ENCODE data around the gene NUCKS1. TPM values are rescaled to one million over a fixed set of nuclear protein-coding genes. Genes with fewer than 3 reads are reported as not detected.

NUCKS1 gene
- total RNA-seq, 4 donors from 2014 or later = 122 to 237 (median 177) TPM

DNA sequence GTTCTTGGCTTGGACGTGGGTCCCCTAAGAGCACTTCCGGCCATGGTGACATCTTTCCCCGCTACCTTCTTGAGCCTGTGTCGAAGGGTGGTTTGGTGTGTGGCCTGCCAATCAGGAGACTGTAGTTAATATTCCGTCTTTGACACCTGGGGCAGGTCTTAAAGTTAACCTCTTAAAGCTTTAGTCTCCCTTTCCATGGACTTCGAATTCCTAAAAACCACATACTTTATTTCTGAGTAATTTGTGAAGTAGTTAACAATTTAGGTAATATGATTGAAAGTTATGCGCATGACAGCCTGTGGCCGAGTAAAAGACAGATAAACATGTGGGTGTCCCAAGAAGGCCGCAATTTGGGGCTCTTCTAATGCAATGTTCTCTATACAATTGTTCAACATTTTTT lies 35.5 kb upstream of the NUCKS1 start:
- WGBS, 2 donors = 95% methylated on average over 9 of the region's 9 CpGs
- H3K27ac ChIP-seq = peak overlapping the region in 2 of 3 donors; percentile 49 to 84

DNA sequence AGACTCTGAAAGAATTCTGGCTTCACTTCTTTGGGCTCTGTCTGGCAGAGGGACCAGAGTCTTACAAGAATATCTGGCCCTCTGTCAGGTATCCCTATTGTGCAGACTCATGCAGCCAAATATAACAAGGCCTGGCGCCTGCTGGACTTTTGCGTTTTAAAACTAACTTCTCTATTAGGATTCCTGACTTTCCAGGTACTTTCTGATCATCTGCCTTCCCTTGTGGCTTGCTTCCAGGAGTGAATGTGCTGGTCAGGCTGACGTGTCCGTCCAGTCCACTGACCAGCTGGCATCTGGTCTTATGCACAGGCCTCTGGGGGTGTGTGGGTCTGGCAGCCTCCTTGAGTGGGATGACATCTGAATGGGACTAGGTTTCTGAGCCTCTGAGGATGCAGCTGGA lies 33.9 kb upstream of the NUCKS1 start:
- peak; percentile 90 to 94 for DNase-seq
- Histone ChIP-seq H3K27ac (peak overlapping the region; percentile 84 to 98 (median 88)), H3K4me1 (peaks cover 24 to 28% of the 10 kb centered on the region in 2 donors), H3K36me3 (no peaks in the 10 kb centered on the region), H3K4me3 (replicated peaks in 1 of 3) (no peak overlapping the region), H3K9me3 (no peaks in the 10 kb centered on the region), H3K27me3 (no peaks in the 10 kb centered on the region)
- intact Hi-C loops (cut with DNase I) = no loop called here
- WGBS, 2 donors = 30 to 51% methylated on average over 4 of the region's 4 CpGs
- TF ChIP-seq, protein P1, sequence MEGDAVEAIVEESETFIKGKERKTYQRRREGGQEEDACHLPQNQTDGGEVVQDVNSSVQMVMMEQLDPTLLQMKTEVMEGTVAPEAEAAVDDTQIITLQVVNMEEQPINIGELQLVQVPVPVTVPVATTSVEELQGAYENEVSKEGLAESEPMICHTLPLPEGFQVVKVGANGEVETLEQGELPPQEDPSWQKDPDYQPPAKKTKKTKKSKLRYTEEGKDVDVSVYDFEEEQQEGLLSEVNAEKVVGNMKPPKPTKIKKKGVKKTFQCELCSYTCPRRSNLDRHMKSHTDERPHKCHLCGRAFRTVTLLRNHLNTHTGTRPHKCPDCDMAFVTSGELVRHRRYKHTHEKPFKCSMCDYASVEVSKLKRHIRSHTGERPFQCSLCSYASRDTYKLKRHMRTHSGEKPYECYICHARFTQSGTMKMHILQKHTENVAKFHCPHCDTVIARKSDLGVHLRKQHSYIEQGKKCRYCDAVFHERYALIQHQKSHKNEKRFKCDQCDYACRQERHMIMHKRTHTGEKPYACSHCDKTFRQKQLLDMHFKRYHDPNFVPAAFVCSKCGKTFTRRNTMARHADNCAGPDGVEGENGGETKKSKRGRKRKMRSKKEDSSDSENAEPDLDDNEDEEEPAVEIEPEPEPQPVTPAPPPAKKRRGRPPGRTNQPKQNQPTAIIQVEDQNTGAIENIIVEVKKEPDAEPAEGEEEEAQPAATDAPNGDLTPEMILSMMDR (IDR thresholded peaks at IDR 0.05) = no peak
- TF ChIP-seq POLR2A (IDR thresholded peaks at IDR 0.05) = peak in 1 of 2 donors; percentile 47

More for the DNA sequence above, 35.5 kb upstream of the NUCKS1 start:
- H3K4me1 ChIP-seq = peaks cover 24 to 28% of the 10 kb centered on the region in 2 donors
- peaks cover 0 to 4% of the 10 kb centered on the region in 2 donors for H3K36me3 ChIP-seq
- TF ChIP-seq, protein P1 (IDR thresholded peaks at IDR 0.05) = no peak
- TF ChIP-seq POLR2A (IDR thresholded peaks at IDR 0.05) = no peak
- no peak for DNase-seq
- no peaks in the 10 kb centered on the region for H3K9me3 ChIP-seq
- intact Hi-C loops (cut with DNase I) = no loop called here
- no peak overlapping the region for H3K4me3 ChIP-seq (replicated peaks in 1 of 3)
- no peaks in the 10 kb centered on the region for H3K27me3 ChIP-seq

DNA sequence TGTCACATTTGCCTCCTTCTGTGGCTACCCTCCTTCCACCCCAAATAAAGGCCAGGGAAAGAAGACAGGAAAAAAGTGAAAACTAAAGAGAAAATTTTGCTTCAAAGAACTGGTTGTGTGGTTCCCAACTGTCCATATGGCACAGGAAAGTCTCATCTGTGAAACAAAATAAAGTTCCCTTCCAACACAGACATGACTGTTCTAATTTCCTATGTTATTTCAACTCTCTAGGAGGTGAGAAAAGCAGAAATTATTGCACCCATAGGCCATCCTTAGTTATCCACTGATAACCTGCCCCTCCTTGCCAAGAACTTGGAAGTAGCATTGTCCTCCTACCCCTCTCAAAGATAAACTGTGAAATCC lies 33.4 kb upstream of the NUCKS1 start:
- no peak for DNase-seq
- intact Hi-C loops (cut with DNase I) = no loop called here
- TF ChIP-seq POLR2A (IDR thresholded peaks at IDR 0.05) = no peak
- TF ChIP-seq, protein P1 (IDR thresholded peaks at IDR 0.05) = no peak
- no peaks in the 10 kb centered on the region for H3K9me3 ChIP-seq
- H3K4me3 ChIP-seq (replicated peaks in 1 of 3) = no peak overlapping the region
- no peaks in the 10 kb centered on the region for H3K36me3 ChIP-seq
- H3K27me3 ChIP-seq = no peaks in the 10 kb centered on the region
- peak overlapping the region; percentile 84 to 98 (median 88) for H3K27ac ChIP-seq
- peaks cover 24 to 28% of the 10 kb centered on the region in 2 donors for H3K4me1 ChIP-seq

DNA sequence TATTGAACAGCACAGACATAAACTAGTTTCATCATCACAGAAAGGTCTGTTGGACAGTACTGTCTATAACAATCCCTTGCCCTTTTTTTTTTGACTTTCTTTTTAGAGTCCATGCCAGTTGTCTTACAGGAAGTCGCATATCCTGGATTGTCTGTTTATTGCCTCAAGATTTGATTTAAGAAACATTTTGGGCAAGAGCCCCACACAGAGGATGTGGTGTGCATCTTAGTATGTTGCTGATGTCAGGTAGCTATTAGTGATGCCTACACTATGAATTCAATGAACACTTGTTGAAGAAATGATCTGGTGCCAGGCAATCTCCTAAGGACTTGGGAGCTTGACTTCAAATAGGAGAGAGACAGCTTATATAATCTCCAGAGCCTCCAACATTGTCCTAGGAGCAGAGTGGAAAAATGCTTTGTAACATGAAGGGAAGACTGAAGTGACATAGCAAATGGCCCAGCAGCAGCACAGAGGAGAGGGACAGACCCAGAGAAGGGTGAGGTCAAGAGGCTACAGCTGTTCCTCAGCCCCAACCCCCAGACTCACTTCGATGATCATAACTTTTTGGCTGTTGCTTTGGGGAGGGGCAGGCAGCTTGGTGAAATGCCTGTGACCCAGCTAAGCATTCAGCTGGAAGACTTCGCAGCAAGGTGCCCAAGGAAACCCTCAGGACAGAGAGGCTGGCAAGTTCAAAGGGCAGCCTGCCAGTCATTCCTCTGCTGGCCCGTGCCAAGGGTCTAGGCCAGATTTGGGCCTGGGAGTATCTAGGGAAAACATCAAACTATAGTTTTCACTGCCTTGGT lies 32.8 kb upstream of the NUCKS1 start:
- intact Hi-C loops (cut with DNase I) = no loop called here
- Histone ChIP-seq H3K36me3 (no peaks in the 10 kb centered on the region), H3K4me1 (peaks cover 24 to 28% of the 10 kb centered on the region in 2 donors), H3K9me3 (no peaks in the 10 kb centered on the region), H3K27me3 (no peaks in the 10 kb centered on the region), H3K4me3 (replicated peaks in 1 of 3) (no peak overlapping the region), H3K27ac (peak overlapping the region; percentile 84 to 98 (median 88))
- 42 to 48% methylated on average over 4 of the region's 4 CpGs for WGBS, 2 donors
- TF ChIP-seq, protein P1 (IDR thresholded peaks at IDR 0.05) = no peak
- peak in 1 of 2 donors; percentile 13 for TF ChIP-seq POLR2A (IDR thresholded peaks at IDR 0.05)
- DNase-seq = peak; percentile 71 to 77

DNA sequence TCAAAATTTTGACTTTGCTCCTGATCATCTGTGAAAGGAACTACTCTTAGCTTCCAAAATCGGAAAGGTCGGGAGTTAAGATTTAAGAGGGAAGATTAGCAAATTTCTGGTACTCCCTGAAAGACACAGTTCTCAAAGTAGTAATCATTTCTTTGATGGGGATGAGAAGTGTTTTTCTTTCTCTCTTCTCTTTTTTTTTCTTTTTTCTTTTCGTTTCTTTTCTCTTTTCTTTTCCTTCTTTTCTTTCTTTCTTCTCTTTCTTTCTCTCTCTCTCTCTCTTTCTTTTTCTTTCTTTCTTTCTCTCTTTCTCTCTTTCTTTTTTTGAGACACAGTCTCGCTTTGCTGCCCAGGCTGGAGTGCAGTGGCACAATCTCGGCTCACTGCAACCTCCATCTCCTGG lies 30.4 kb upstream of the NUCKS1 start:
- intact Hi-C loops (cut with DNase I) = no loop called here
- WGBS, 2 donors = 91 to 94% methylated on average over 5 of the region's 5 CpGs

More for the DNA sequence above, 30.4 kb upstream of the NUCKS1 start:
- Histone ChIP-seq H3K4me3 (replicated peaks in 1 of 3) (no peak overlapping the region), H3K27me3 (no peaks in the 10 kb centered on the region), H3K27ac (no peak overlapping the region), H3K9me3 (no peaks in the 10 kb centered on the region), H3K4me1 (peaks cover 24 to 28% of the 10 kb centered on the region in 2 donors), H3K36me3 (no peaks in the 10 kb centered on the region)
- TF ChIP-seq, protein P1 (IDR thresholded peaks at IDR 0.05) = no peak
- no peak for TF ChIP-seq POLR2A (IDR thresholded peaks at IDR 0.05)
- no peak for DNase-seq

All from thyroid gland (tissue), 4 donors.